SK-N-SH (cell line): ENCODE data around the gene SLC35F6.

ENCODE experiments used
- EP300 ChIP-seq, 2 experiments: IDR thresholded peaks; 2 replicates each; pipeline versions ENCODE4 v1.4.0 to v1.6.1; 2012; ENCODE audit warnings: borderline replicate concordance in 1 of 2, low read depth in 1 of 2, low read length in 1 of 2
- TEAD4 ChIP-seq: IDR thresholded peaks from 2 replicates; pipeline ENCODE4 v1.4.0; 2012; ENCODE audit warnings: mild to moderate bottlenecking, borderline replicate concordance; ENCODE audit not compliant: insufficient read depth
- TF ChIP-seq, protein P1 (sequence below): fragments of 200-600 bp; sonication (generic); IDR thresholded peaks from 2 replicates; pipeline ENCODE4 v1.6.1; 2017; ENCODE audit warnings: antibody characterized with exemption, mild to moderate bottlenecking, moderate library complexity
- TF ChIP-seq, protein P2 (sequence below): IDR thresholded peaks from 2 replicates; pipeline ENCODE4; 2012
- TF ChIP-seq, protein P3 (sequence below): IDR thresholded peaks from 2 replicates; pipeline ENCODE4 v1.4.0; 2012; ENCODE audit warnings: low read depth, borderline replicate concordance
- TF ChIP-seq, protein P4 (sequence below): IDR thresholded peaks from 2 replicates; pipeline ENCODE4 v1.4.0; 2012; ENCODE audit warnings: low read depth
- TF ChIP-seq, protein P5 (sequence below): IDR thresholded peaks from 2 replicates; pipeline ENCODE4 v1.6.1; 2012; ENCODE audit warnings: mild to moderate bottlenecking, low read depth, low read length, moderate library complexity

DNA sequence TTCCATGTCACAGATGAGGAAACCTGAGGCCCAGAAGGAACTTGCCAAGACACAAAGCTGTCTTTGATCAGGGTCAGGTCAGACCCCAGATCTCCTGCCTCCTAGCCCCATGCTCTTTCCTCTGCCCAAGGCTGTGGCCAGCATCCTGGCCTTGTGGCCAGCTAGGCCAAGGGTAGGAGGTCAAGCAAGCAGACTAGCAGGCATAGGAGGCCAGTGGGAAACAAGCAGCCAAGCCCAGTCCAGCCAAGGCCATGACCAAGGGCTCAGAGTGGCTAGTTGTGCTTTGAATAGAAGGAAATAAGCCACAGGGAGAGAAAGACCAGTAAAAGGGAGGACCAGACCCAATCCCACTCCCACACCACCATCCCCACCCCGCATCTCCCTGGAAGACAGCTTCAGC lies 41.2 kb upstream of the SLC35F6 start:
- TF ChIP-seq, protein P1, sequence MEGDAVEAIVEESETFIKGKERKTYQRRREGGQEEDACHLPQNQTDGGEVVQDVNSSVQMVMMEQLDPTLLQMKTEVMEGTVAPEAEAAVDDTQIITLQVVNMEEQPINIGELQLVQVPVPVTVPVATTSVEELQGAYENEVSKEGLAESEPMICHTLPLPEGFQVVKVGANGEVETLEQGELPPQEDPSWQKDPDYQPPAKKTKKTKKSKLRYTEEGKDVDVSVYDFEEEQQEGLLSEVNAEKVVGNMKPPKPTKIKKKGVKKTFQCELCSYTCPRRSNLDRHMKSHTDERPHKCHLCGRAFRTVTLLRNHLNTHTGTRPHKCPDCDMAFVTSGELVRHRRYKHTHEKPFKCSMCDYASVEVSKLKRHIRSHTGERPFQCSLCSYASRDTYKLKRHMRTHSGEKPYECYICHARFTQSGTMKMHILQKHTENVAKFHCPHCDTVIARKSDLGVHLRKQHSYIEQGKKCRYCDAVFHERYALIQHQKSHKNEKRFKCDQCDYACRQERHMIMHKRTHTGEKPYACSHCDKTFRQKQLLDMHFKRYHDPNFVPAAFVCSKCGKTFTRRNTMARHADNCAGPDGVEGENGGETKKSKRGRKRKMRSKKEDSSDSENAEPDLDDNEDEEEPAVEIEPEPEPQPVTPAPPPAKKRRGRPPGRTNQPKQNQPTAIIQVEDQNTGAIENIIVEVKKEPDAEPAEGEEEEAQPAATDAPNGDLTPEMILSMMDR = no peak
- TF ChIP-seq, protein P2, sequence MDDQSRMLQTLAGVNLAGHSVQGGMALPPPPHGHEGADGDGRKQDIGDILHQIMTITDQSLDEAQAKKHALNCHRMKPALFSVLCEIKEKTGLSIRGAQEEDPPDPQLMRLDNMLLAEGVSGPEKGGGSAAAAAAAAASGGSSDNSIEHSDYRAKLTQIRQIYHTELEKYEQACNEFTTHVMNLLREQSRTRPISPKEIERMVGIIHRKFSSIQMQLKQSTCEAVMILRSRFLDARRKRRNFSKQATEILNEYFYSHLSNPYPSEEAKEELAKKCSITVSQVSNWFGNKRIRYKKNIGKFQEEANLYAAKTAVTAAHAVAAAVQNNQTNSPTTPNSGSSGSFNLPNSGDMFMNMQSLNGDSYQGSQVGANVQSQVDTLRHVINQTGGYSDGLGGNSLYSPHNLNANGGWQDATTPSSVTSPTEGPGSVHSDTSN = no peak
- TF ChIP-seq TEAD4 (no peak), EP300 (IDR thresholded peaks at IDR 0.05; ENCODE audit: borderline replicate concordance in 1 of 2, low read depth in 1 of 2, low read length in 1 of 2) (no peak)
- TF ChIP-seq, protein P3, sequence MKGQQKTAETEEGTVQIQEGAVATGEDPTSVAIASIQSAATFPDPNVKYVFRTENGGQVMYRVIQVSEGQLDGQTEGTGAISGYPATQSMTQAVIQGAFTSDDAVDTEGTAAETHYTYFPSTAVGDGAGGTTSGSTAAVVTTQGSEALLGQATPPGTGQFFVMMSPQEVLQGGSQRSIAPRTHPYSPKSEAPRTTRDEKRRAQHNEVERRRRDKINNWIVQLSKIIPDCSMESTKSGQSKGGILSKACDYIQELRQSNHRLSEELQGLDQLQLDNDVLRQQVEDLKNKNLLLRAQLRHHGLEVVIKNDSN = no peak
- TF ChIP-seq, protein P4, sequence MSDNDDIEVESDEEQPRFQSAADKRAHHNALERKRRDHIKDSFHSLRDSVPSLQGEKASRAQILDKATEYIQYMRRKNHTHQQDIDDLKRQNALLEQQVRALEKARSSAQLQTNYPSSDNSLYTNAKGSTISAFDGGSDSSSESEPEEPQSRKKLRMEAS = no peak
- TF ChIP-seq, protein P5, sequence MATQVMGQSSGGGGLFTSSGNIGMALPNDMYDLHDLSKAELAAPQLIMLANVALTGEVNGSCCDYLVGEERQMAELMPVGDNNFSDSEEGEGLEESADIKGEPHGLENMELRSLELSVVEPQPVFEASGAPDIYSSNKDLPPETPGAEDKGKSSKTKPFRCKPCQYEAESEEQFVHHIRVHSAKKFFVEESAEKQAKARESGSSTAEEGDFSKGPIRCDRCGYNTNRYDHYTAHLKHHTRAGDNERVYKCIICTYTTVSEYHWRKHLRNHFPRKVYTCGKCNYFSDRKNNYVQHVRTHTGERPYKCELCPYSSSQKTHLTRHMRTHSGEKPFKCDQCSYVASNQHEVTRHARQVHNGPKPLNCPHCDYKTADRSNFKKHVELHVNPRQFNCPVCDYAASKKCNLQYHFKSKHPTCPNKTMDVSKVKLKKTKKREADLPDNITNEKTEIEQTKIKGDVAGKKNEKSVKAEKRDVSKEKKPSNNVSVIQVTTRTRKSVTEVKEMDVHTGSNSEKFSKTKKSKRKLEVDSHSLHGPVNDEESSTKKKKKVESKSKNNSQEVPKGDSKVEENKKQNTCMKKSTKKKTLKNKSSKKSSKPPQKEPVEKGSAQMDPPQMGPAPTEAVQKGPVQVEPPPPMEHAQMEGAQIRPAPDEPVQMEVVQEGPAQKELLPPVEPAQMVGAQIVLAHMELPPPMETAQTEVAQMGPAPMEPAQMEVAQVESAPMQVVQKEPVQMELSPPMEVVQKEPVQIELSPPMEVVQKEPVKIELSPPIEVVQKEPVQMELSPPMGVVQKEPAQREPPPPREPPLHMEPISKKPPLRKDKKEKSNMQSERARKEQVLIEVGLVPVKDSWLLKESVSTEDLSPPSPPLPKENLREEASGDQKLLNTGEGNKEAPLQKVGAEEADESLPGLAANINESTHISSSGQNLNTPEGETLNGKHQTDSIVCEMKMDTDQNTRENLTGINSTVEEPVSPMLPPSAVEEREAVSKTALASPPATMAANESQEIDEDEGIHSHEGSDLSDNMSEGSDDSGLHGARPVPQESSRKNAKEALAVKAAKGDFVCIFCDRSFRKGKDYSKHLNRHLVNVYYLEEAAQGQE = no peak
